HG02798 (cell line): ENCODE results near the gene TIGD3.

ENCODE experiments used
- ATAC-seq: cut with Tn5 transposase; IDR thresholded peaks from one replicate; pipeline ENCODE4 v1.9.1; 2021; ENCODE audit warnings: mild to moderate bottlenecking; ENCODE audit not compliant: unreplicated experiment, poor library complexity

The TIGD3 gene

GRCh38 chr11:65363770-65364169, 9.2 kb downstream of the TIGD3 start:
- ATAC-seq: no peak

GRCh38 chr11:65366340-65366773, 11.8 kb downstream of the TIGD3 start:
- no peak for ATAC-seq

GRCh38 chr11:65370659-65371049, 16.1 kb downstream of the TIGD3 start:
- no peak for ATAC-seq

- no peak for ATAC-seq
These were observed 19.5 kb downstream of the TIGD3 start for GRCh38 chr11:65373839-65374580.

GRCh38 chr11:65375012-65375411, 20.5 kb downstream of the TIGD3 start:
- no peak for ATAC-seq

GRCh38 chr11:65376138-65376713, 21.7 kb downstream of the TIGD3 start:
- ATAC-seq: no peak

- no peak for ATAC-seq
These were observed 22.5 kb downstream of the TIGD3 start for GRCh38 chr11:65377036-65377435.

- no peak for ATAC-seq
These were observed 23.2 kb downstream of the TIGD3 start for GRCh38 chr11:65377777-65378176.

- ATAC-seq: no peak
These were observed 23.8 kb downstream of the TIGD3 start for GRCh38 chr11:65378208-65378927.

GRCh38 chr11:65378928-65379638, 24.5 kb downstream of the TIGD3 start:
- no peak for ATAC-seq

GRCh38 chr11:65379698-65380459, 25.3 kb downstream of the TIGD3 start:
- ATAC-seq: no peak

GRCh38 chr11:65380460-65381119, 26.0 kb downstream of the TIGD3 start:
- ATAC-seq: no peak

- ATAC-seq: no peak
These were observed 27.1 kb downstream of the TIGD3 start for GRCh38 chr11:65381716-65382032.

- peak; percentile 65 for ATAC-seq
These were observed 27.7 kb downstream of the TIGD3 start, which contains the start of gene SLC25A45 for GRCh38 chr11:65382033-65382803. Gene SLC25A45 (minus strand): TSS chr11:65382646. CDS start chr11:65381951, 695 bp downstream.

- no peak for ATAC-seq
These were observed 28.3 kb downstream of the TIGD3 start for GRCh38 chr11:65382804-65383368.

GRCh38 chr11:65383778-65384177, 29.2 kb downstream of the TIGD3 start:
- no peak for ATAC-seq

GRCh38 chr11:65384301-65384889, 29.8 kb downstream of the TIGD3 start:
- ATAC-seq: no peak
